B cell (primary cell): ENCODE measurements around the gene TMEM143. TPM values are rescaled to one million over a fixed set of nuclear protein-coding genes. Genes with fewer than 3 reads are reported as not detected.

Experiments
- ATAC-seq: fragments of 200-7000 bp; cut with Tn5 transposase; one replicate; pipeline ENCODE4 v1.10.0; 2021; ENCODE audit warnings: low read depth, mild to moderate bottlenecking, moderate number of reproducible peaks, moderate library complexity
- CTCF ChIA-PET: fragments of 350-600 bp; sonication (Branson Sonifier 250); formaldehyde crosslinking; loops from one replicate; lab custom pipeline; 2021; ENCODE audit warnings: antibody characterized with exemption, inconsistent platforms; lab: Charles Lee
- POLR2A ChIA-PET: fragments of 350-600 bp; sonication (Branson Sonifier 250); formaldehyde crosslinking; loops from one replicate; lab custom pipeline; 2021; ENCODE audit warnings: antibody characterized with exemption; lab: Charles Lee
- DNase-seq: peaks from one replicate; pipeline ENCODE4 v3.0.0; 2013
- H2AFZ ChIP-seq: 2 replicates; pipeline ENCODE4 v1.6.1; 2012; ENCODE audit warnings: mild to moderate bottlenecking, low read depth, low read length; ENCODE audit not compliant: insufficient read depth, poor library complexity, severe bottlenecking
- H3K27ac ChIP-seq, 2 donors: 1 replicate in 1 of 2; 2 replicates in 1 of 2; pipeline ENCODE4 v1.5.1; 2012 to 2013; ENCODE audit warnings: low read length in 2 of 2, mild to moderate bottlenecking in 2 of 2, moderate library complexity in 1 of 2
- H3K27me3 ChIP-seq, 4 experiments: fragments of 200-600 bp in 1 of 4; sonication (generic) in 1 of 4; replicated peaks in 1 of 4; 1 replicate in 2 of 4; 2 replicates in 2 of 4; pipeline versions ENCODE4 v1.6.1 to v1.7.0; 2013 to 2016; ENCODE audit warnings: low read length in 3 of 4, mild to moderate bottlenecking in 2 of 4, mixed read lengths in 1 of 4, moderate library complexity in 1 of 4; ENCODE audit not compliant: insufficient read depth in 4 of 4, control insufficient read depth in 3 of 4; ENCODE audit errors: control extremely low read depth in 1 of 4
- H3K36me3 ChIP-seq, 2 experiments: replicated peaks in 1 of 2; 1 replicate in 1 of 2; 2 replicates in 1 of 2; pipeline versions ENCODE4 v1.6.1 to v1.7.1; 2013; ENCODE audit warnings: low read length in 1 of 2; ENCODE audit not compliant: insufficient read depth in 2 of 2, control insufficient read depth in 1 of 2; ENCODE audit errors: control extremely low read depth in 1 of 2, extremely low read depth in 1 of 2
- H3K4me1 ChIP-seq, 2 donors: fragments of 200-600 bp in 1 of 2; sonication (generic) in 1 of 2; 1 replicate in 1 of 2; 2 replicates in 1 of 2; pipeline versions ENCODE4 v1.5.1 to v1.6.1; 2013 to 2017; ENCODE audit warnings: low read length in 2 of 2; ENCODE audit not compliant: control insufficient read depth in 2 of 2, insufficient read depth in 2 of 2
- H3K4me2 ChIP-seq: replicated peaks from 2 replicates; pipeline ENCODE3; 2012; ENCODE audit warnings: mild to moderate bottlenecking, low read depth, low read length; ENCODE audit not compliant: poor library complexity, severe bottlenecking
- H3K4me3 ChIP-seq, 5 experiments: fragments of 200-600 bp in 1 of 5; sonication (generic) in 1 of 5; 1 replicate in 3 of 5; 2 replicates in 2 of 5; pipeline versions ENCODE4 v1.5.1 to v1.7.0; 2011 to 2016; ENCODE audit warnings: low read length in 4 of 5, mild to moderate bottlenecking in 4 of 5, low read depth in 2 of 5, control low read depth in 1 of 5, moderate library complexity in 1 of 5; ENCODE audit not compliant: insufficient read depth in 1 of 5; ENCODE audit errors: control extremely low read depth in 1 of 5, extremely low read depth in 1 of 5
- H3K79me2 ChIP-seq: fragments of 200-600 bp; sonication (generic); one replicate; pipeline ENCODE4 v1.6.0; 2016; ENCODE audit warnings: low read length; ENCODE audit not compliant: control insufficient read depth, insufficient read depth
- H3K9ac ChIP-seq: fragments of 200-600 bp; sonication (generic); 2 replicates; pipeline ENCODE4 v1.6.1; 2017; ENCODE audit warnings: mild to moderate bottlenecking, low read length, moderate library complexity
- H3K9me3 ChIP-seq, 3 donors: one replicate each; pipeline versions ENCODE4 v1.6.1 to v1.7.1; 2013; ENCODE audit warnings: low read length in 2 of 3; ENCODE audit not compliant: control insufficient read depth in 2 of 3, insufficient read depth in 1 of 3; ENCODE audit errors: control extremely low read depth in 1 of 3
- H4K20me1 ChIP-seq: 2 replicates; pipeline ENCODE4 v1.6.0; 2012; ENCODE audit warnings: mild to moderate bottlenecking, low read length; ENCODE audit not compliant: insufficient read depth, control insufficient read depth, poor library complexity, severe bottlenecking
- H3K27ac Mint-ChIP-seq: one replicate; pipeline ENCODE4 v1.8.0; 2021; ENCODE audit warnings: mixed read lengths
- H3K27me3 Mint-ChIP-seq: one replicate; pipeline ENCODE4 v1.8.0; 2021; ENCODE audit warnings: mixed read lengths
- H3K4me1 Mint-ChIP-seq: one replicate; pipeline ENCODE4 v1.8.0; 2021; ENCODE audit warnings: mixed read lengths
- H3K4me3 Mint-ChIP-seq: one replicate; pipeline ENCODE4 v1.8.0; 2021; ENCODE audit warnings: mixed read lengths
- H3K9me3 Mint-ChIP-seq: one replicate; pipeline ENCODE4 v1.8.0; 2022; ENCODE audit warnings: mixed read lengths; ENCODE audit not compliant: insufficient read depth
- CTCF ChIP-seq: fragments of 200-600 bp; IDR thresholded peaks from one replicate; pipeline ENCODE4 v1.8.0; 2022; ENCODE audit warnings: antibody characterized with exemption, mild to moderate bottlenecking
- EZH2 ChIP-seq: IDR thresholded peaks from 2 replicates; pipeline ENCODE4 v1.6.1; 2012; ENCODE audit warnings: borderline replicate concordance, low read depth, mild to moderate bottlenecking, moderate library complexity, low read length; ENCODE audit not compliant: insufficient read depth, poor library complexity, severe bottlenecking
- WGBS: methylation state at CpG from one replicate; pipeline ENCODE4 v1.1.5; 2013; ENCODE audit warnings: missing lambda C conversion rate; ENCODE audit not compliant: insufficient coverage; 5-methylcytosine and 5-hydroxymethylcytosine counted together
- intact Hi-C: fragments of 100-400 bp; cut with micrococcal nuclease; formaldehyde crosslinking; loops from one replicate; pipeline ENCODE4 v1.10.0; 2022
- polyA plus RNA-seq: library from polyadenylated mRNA; depleted of rRNA; stranded (reverse); fragments of >200 nt; gene quantifications from 2 replicates; pipeline ENCODE4 v1.2.3, GENCODE V29; 2012
- total RNA-seq, 2 donors: library from RNA; stranded (reverse); fragments of 120-200 nt in 1 of 2; gene quantifications; 1 replicate in 1 of 2; 2 replicates in 1 of 2; pipeline versions ENCODE4 v1.2.3 to v1.2.4, GENCODE V29; 2013 to 2022

The TMEM143 gene
- total and polyA plus RNA-seq, 2 donors (not counting 1 experiment from before 2014, with no cell fraction given), result 30.0 to 34.3 TPM

- POLR2A ChIA-PET, result interaction anchor here (0.5 to 0.7 kb wide), 3 partner anchors 40 to 185 kb away, joined by 3 to 9 read pairs (median 4); partner anchors contain the start of genes SYNGR4 and TMEM143
- TF ChIP-seq CTCF (no peak), EZH2 (no peak)
- CTCF ChIA-PET, result interaction anchor here (0.9 to 2.2 kb wide), 4 partner anchors 10 to 102 kb away, joined by 3 to 12 read pairs (median 6); partner anchors contain the start of genes GRIN2D, KDELR1, SYNGR4 and TMEM143
- H3K27ac Mint-ChIP-seq, result peak overlapping the region; percentile 43
- peak; percentile 68 for DNase-seq
- ATAC-seq, result peak; percentile 56
- H3K27me3 ChIP-seq, result peaks cover 0 to 15% (median 5%) of the 10 kb centered on the region in 4 experiments
- no peak overlapping the region for H3K4me3 Mint-ChIP-seq
- H3K27ac ChIP-seq, result no peak overlapping the region
- peaks cover 18% of the 10 kb centered on the region for H3K27me3 Mint-ChIP-seq
- peaks cover 0 to 4% of the 10 kb centered on the region in 2 donors for H3K4me1 ChIP-seq
- H2AFZ ChIP-seq, result no peak overlapping the region
- intact Hi-C loops, result loop anchor here (1.0 kb wide), 1 partner anchor 82 kb away; a partner anchor contains a TSS
- 100% methylated on average over 1 of the region's 3 CpGs for WGBS
- H4K20me1 ChIP-seq, result no peaks in the 10 kb centered on the region
- peaks cover 14% of the 10 kb centered on the region for H3K4me1 Mint-ChIP-seq
- H3K36me3 ChIP-seq, result no peaks in the 10 kb centered on the region
- no peaks in the 10 kb centered on the region for H3K79me2 ChIP-seq
- H3K9me3 Mint-ChIP-seq, result peaks cover 4% of the 10 kb centered on the region
- no peak overlapping the region for H3K4me2 ChIP-seq
- peaks cover 1 to 19% (median 2%) of the 10 kb centered on the region in 3 donors for H3K9me3 ChIP-seq
- no peak overlapping the region for H3K4me3 ChIP-seq
- no peak overlapping the region for H3K9ac ChIP-seq
These were observed 39.9 kb upstream of the TMEM143 start for GRCh38 chr19:48403606-48404005.

- POLR2A ChIA-PET, result interaction anchor here (0.7 kb wide), 1 partner anchor 13 kb away, joined by 4 read pairs; no protein-coding TSS in a partner anchor
- CTCF ChIA-PET, result interaction anchor here (2.4 kb wide), 1 partner anchor 10 kb away, joined by 19 read pairs; the partner anchor contains the start of gene KDELR1
These were observed 37.5 kb upstream of the TMEM143 start for GRCh38 chr19:48401287-48401686.

More at GRCh38 chr19:48401287-48401686, 37.5 kb upstream of the TMEM143 start:
- Mint-ChIP-seq H3K27ac (peak overlapping the region; percentile 1), H3K4me1 (peaks cover 25% of the 10 kb centered on the region), H3K4me3 (no peak overlapping the region), H3K27me3 (peaks cover 14% of the 10 kb centered on the region), H3K9me3 (peaks cover 4% of the 10 kb centered on the region)
- Histone ChIP-seq H3K27ac (no peak overlapping the region), H3K9me3 (peaks cover 1 to 20% (median 2%) of the 10 kb centered on the region in 3 donors), H3K9ac (no peak overlapping the region), H3K4me2 (no peak overlapping the region), H3K4me1 (peaks cover 17 to 19% of the 10 kb centered on the region in 2 donors), H4K20me1 (no peaks in the 10 kb centered on the region), H3K4me3 (no peak overlapping the region), H2AFZ (no peak overlapping the region), H3K27me3 (peaks cover 0 to 21% (median 11%) of the 10 kb centered on the region in 4 experiments), H3K79me2 (no peaks in the 10 kb centered on the region), H3K36me3 (no peaks in the 10 kb centered on the region)
- intact Hi-C loops, result no loop called here
- no peak for TF ChIP-seq CTCF
- TF ChIP-seq EZH2, result no peak
- DNase-seq (no peak), ATAC-seq (no peak)
- WGBS, result 88% methylated on average over 5 of the region's 5 CpGs
